ENCODE data around the gene IQCK. TPM values are rescaled to one million over a fixed set of nuclear protein-coding genes. Genes with fewer than 3 reads are reported as not detected.

Gene IQCK
- total RNA-seq, 1 donor from 2014 or later: not detected

GRCh38 chr16:19774024-19774423, 56.0 kb downstream of the IQCK start:
- no peak for DNase-seq (ENCODE audit: low spot score in 2 of 2)
- intact Hi-C loops (cut with DNase I): no loop called here
- Histone ChIP-seq H3K4me3 (no peak overlapping the region), H3K4me1 (no peaks in the 10 kb centered on the region), H3K27me3 (no peaks in the 10 kb centered on the region), H3K36me3 (no peaks in the 10 kb centered on the region), H3K27ac (no peak overlapping the region), H3K9me3 (no peaks in the 10 kb centered on the region)
- TF ChIP-seq CTCF (IDR thresholded peaks at IDR 0.05): no peak

GRCh38 chr16:19776147-19776546, 58.1 kb downstream of the IQCK start:
- Histone ChIP-seq H3K27ac (no peak overlapping the region), H3K9me3 (no peaks in the 10 kb centered on the region), H3K4me1 (no peaks in the 10 kb centered on the region), H3K36me3 (no peaks in the 10 kb centered on the region), H3K4me3 (no peak overlapping the region), H3K27me3 (no peaks in the 10 kb centered on the region)
- DNase-seq (ENCODE audit: low spot score in 2 of 2): no peak
- TF ChIP-seq CTCF (IDR thresholded peaks at IDR 0.05): no peak
- intact Hi-C loops (cut with DNase I): no loop called here

- intact Hi-C loops (cut with DNase I): no loop called here
- Histone ChIP-seq H3K4me1 (no peaks in the 10 kb centered on the region), H3K4me3 (no peak overlapping the region), H3K27me3 (no peaks in the 10 kb centered on the region), H3K9me3 (no peaks in the 10 kb centered on the region), H3K27ac (no peak overlapping the region), H3K36me3 (no peaks in the 10 kb centered on the region)
- no peak for TF ChIP-seq CTCF (IDR thresholded peaks at IDR 0.05)
- no peak for DNase-seq (ENCODE audit: low spot score in 2 of 2)
These were observed 58.5 kb downstream of the IQCK start for GRCh38 chr16:19776565-19776964.

GRCh38 chr16:19780321-19780720, 62.2 kb downstream of the IQCK start:
- intact Hi-C loops (cut with DNase I): no loop called here
- no peak for DNase-seq (ENCODE audit: low spot score in 2 of 2)
- H3K36me3 ChIP-seq: no peaks in the 10 kb centered on the region
- no peaks in the 10 kb centered on the region for H3K27me3 ChIP-seq
- TF ChIP-seq CTCF (IDR thresholded peaks at IDR 0.05): no peak
- H3K27ac ChIP-seq: no peak overlapping the region
- H3K4me1 ChIP-seq: no peaks in the 10 kb centered on the region
- H3K4me3 ChIP-seq: no peak overlapping the region
- H3K9me3 ChIP-seq: no peaks in the 10 kb centered on the region

- no peaks in the 10 kb centered on the region for H3K4me1 ChIP-seq
- no peak overlapping the region for H3K4me3 ChIP-seq
- intact Hi-C loops (cut with DNase I): no loop called here
- no peaks in the 10 kb centered on the region for H3K36me3 ChIP-seq
- TF ChIP-seq CTCF (IDR thresholded peaks at IDR 0.05): no peak
- H3K27me3 ChIP-seq: no peaks in the 10 kb centered on the region
- no peak overlapping the region for H3K27ac ChIP-seq
- DNase-seq (ENCODE audit: low spot score in 2 of 2): no peak
- H3K9me3 ChIP-seq: no peaks in the 10 kb centered on the region
These were observed 63.2 kb downstream of the IQCK start for GRCh38 chr16:19781226-19781625.
